SK-N-SH (cell line): ENCODE data around the gene TMEM98. TPM values are rescaled to one million over a fixed set of nuclear protein-coding genes. Genes with fewer than 3 reads are reported as not detected.
"Not testable (repeated sequence)": the region's sequence is repeated elsewhere in the genome, so short reads cannot be mapped to it uniquely, and the experiment has no call there.

Experiments
- CTCF ChIA-PET: fragments of 300-600, 350-600 bp; formaldehyde crosslinking; extraction: SDS; loops from one replicate; lab custom pipeline; 2021; lab: Yijun Ruan, JAX
- POLR2A ChIA-PET: fragments of 350-600 bp; sonication (Branson Sonifier 250); formaldehyde crosslinking; extraction: SDS; loops from one replicate; lab custom pipeline; 2020; ENCODE audit warnings: antibody characterized with exemption, inconsistent platforms; lab: Yijun Ruan, JAX
- DNase-seq: peaks from one replicate; pipeline ENCODE4 v3.0.0; 2012
- H2AFZ ChIP-seq: fragments of 200-600 bp; sonication (generic); 2 replicates; pipeline ENCODE4 v1.8.1; 2016; ENCODE audit warnings: antibody characterized with exemption, mild to moderate bottlenecking, low read depth
- H3F3A ChIP-seq: fragments of 200-600 bp; sonication (generic); replicated peaks from 2 replicates; pipeline ENCODE3; 2016; ENCODE audit warnings: antibody characterized with exemption, mild to moderate bottlenecking; ENCODE audit not compliant: insufficient read depth
- H3K27ac ChIP-seq, 2 experiments: fragments of 200-500 bp in 1 of 2; fragments of 200-600 bp in 1 of 2; sonication (Bioruptor generic) in 1 of 2; sonication (generic), shearing (Covaris generic) in 1 of 2; 2 replicates each; pipeline versions ENCODE4 v1.5.1 to v1.6.1; 2014 to 2016; ENCODE audit warnings: low read depth in 2 of 2, inconsistent platforms in 1 of 2, low read length in 1 of 2, mild to moderate bottlenecking in 1 of 2, mixed read lengths in 1 of 2
- H3K27me3 ChIP-seq: fragments of 200-600 bp; sonication (generic), shearing (Covaris generic); 2 replicates; pipeline ENCODE4 v1.6.1; 2016; ENCODE audit warnings: mixed run types; ENCODE audit not compliant: insufficient read depth
- H3K36me3 ChIP-seq, 2 experiments: fragments of 200-500 bp in 1 of 2; fragments of 200-600 bp in 1 of 2; sonication (Bioruptor generic) in 1 of 2; sonication (generic) in 1 of 2; replicated peaks in 1 of 2; 2 replicates each; pipeline versions ENCODE3 to v1.5.1; 2014 to 2016; ENCODE audit warnings: low read length in 1 of 2, mild to moderate bottlenecking in 1 of 2; ENCODE audit not compliant: insufficient read depth in 2 of 2, control insufficient read depth in 1 of 2
- H3K4me1 ChIP-seq, 2 experiments: fragments of 200-500 bp in 1 of 2; fragments of 200-600 bp in 1 of 2; sonication (Bioruptor generic) in 1 of 2; sonication (generic), shearing (Covaris generic) in 1 of 2; 2 replicates each; pipeline versions ENCODE4 v1.5.1 to v1.6.1; 2014 to 2016; ENCODE audit warnings: low read depth in 1 of 2, low read length in 1 of 2, mixed run types in 1 of 2; ENCODE audit not compliant: insufficient read depth in 2 of 2, control insufficient read depth in 1 of 2
- H3K4me2 ChIP-seq: fragments of 200-600 bp; sonication (generic), shearing (Covaris generic); 2 replicates; pipeline ENCODE4 v1.6.1; 2017; ENCODE audit warnings: mixed run types
- H3K4me3 ChIP-seq, 2 experiments: fragments of 200-500 bp in 1 of 2; fragments of 200-600 bp in 1 of 2; sonication (Bioruptor generic) in 1 of 2; sonication (generic), shearing (Covaris generic) in 1 of 2; 2 replicates each; pipeline versions ENCODE4 v1.5.1 to v1.8.1; 2014 to 2016; ENCODE audit warnings: low read depth in 2 of 2, inconsistent platforms in 1 of 2, low read length in 1 of 2, mild to moderate bottlenecking in 1 of 2, mixed read lengths in 1 of 2, moderate library complexity in 1 of 2
- H3K79me2 ChIP-seq: fragments of 200-600 bp; sonication (generic); 2 replicates; pipeline ENCODE4 v1.8.1; 2017; ENCODE audit warnings: mild to moderate bottlenecking; ENCODE audit not compliant: insufficient read depth
- H3K9ac ChIP-seq: fragments of 200-600 bp; sonication (generic); 2 replicates; pipeline ENCODE4 v1.6.1; 2017; ENCODE audit warnings: mixed run types
- H3K9me2 ChIP-seq: fragments of 200-600 bp; sonication (generic); 2 replicates; pipeline ENCODE4 v1.6.1; 2017; ENCODE audit warnings: mixed run types
- H3K9me3 ChIP-seq: fragments of 200-600 bp; sonication (generic); 2 replicates; pipeline ENCODE4 v1.6.1; 2017; ENCODE audit warnings: mixed run types, mild to moderate bottlenecking, moderate library complexity
- H4K20me1 ChIP-seq: fragments of 200-600 bp; sonication (generic); 2 replicates; pipeline ENCODE4 v1.6.1; 2017; ENCODE audit warnings: mild to moderate bottlenecking, mixed run types; ENCODE audit not compliant: insufficient read depth
- CTCF ChIP-seq: fragments of 200-600 bp; sonication (generic); IDR thresholded peaks from 2 replicates; pipeline ENCODE4 v1.6.1; 2017; ENCODE audit warnings: antibody characterized with exemption, mild to moderate bottlenecking, moderate library complexity
- ELF1 ChIP-seq: IDR thresholded peaks from 2 replicates; pipeline ENCODE4 v1.4.0; 2012
- FOSL2 ChIP-seq: IDR thresholded peaks from 2 replicates; pipeline ENCODE4 v1.4.0; 2012; ENCODE audit warnings: low read depth, mild to moderate bottlenecking, moderate library complexity, borderline replicate concordance
- FOXJ3 ChIP-seq: sonication (generic); formaldehyde crosslinking; IDR thresholded peaks from 2 replicates; pipeline ENCODE4 v1.5.1; 2020; ENCODE audit warnings: mild to moderate bottlenecking, missing genetic modification reagents
- FOXM1 ChIP-seq: IDR thresholded peaks from 2 replicates; pipeline ENCODE4 v1.4.0; 2012; ENCODE audit warnings: low read depth, mild to moderate bottlenecking
- JUND ChIP-seq: IDR thresholded peaks from 2 replicates; pipeline ENCODE4 v1.4.0; 2012
- MEF2A ChIP-seq: IDR thresholded peaks from 2 replicates; pipeline ENCODE4 v1.4.0; 2012; ENCODE audit warnings: low read depth, borderline replicate concordance
- PBX3 ChIP-seq: IDR thresholded peaks from 2 replicates; pipeline ENCODE4; 2012
- RCOR1 ChIP-seq: fragments of 150-350 bp; IDR thresholded peaks from 2 replicates; pipeline ENCODE4 v1.6.1; 2017; ENCODE audit warnings: antibody characterized with exemption, low read length
- RFX5 ChIP-seq: IDR thresholded peaks from 2 replicates; pipeline ENCODE4 v1.6.1; 2012; ENCODE audit warnings: mild to moderate bottlenecking, improper control_type of control experiment, low read length
- SIN3A ChIP-seq: IDR thresholded peaks from 2 replicates; pipeline ENCODE4 v1.6.1; 2012; ENCODE audit warnings: low read depth, mild to moderate bottlenecking, low read length, moderate library complexity, borderline replicate concordance
- USF2 ChIP-seq: fragments of 150-350 bp; IDR thresholded peaks from 2 replicates; pipeline ENCODE4 v1.6.1; 2017; ENCODE audit warnings: antibody characterized with exemption, low read length, low read depth, borderline replicate concordance
- YY1 ChIP-seq: IDR thresholded peaks from 2 replicates; pipeline ENCODE4 v1.4.0; 2012; ENCODE audit warnings: low read depth, mild to moderate bottlenecking
- WGBS: methylation state at CpG from one replicate; pipeline ENCODE4 v1.1.6; 2017; ENCODE audit warnings: low lambda C conversion rate; 5-methylcytosine and 5-hydroxymethylcytosine counted together
- polyA plus RNA-seq, 3 experiments: library from polyadenylated mRNA; depleted of rRNA; stranded (reverse); fragments of >200 nt; gene quantifications; 2 replicates each; pipeline ENCODE4 v1.2.3, GENCODE V29; 2012

TMEM98 gene
- polyA plus RNA-seq, 1 of the 3 experiments (the other 2 are of a cell fraction) = 196 TPM

GRCh38 chr17:32962320-32962711, 34.4 kb downstream of the TMEM98 start (continued):
- no peak for TF ChIP-seq SIN3A
- no peak for TF ChIP-seq YY1

- no peak overlapping the region for H3K9ac ChIP-seq
- no peak for TF ChIP-seq PBX3
- TF ChIP-seq FOSL2 = no peak
- TF ChIP-seq SIN3A = no peak
- no peak for TF ChIP-seq ELF1
- TF ChIP-seq MEF2A = no peak
- no peak for TF ChIP-seq FOXJ3 (CRISPR knock-in tag)
- TF ChIP-seq RCOR1 = no peak
- no peak for TF ChIP-seq USF2
- TF ChIP-seq, all 33 proteins: peak for 0
- H3K79me2 ChIP-seq = no peaks in the 10 kb centered on the region
- H3K27me3 ChIP-seq = no peaks in the 10 kb centered on the region; the same call in 1 of the 2 replicates
- CTCF ChIA-PET = no interaction called here
- H3K9me2 ChIP-seq = no peaks in the 10 kb centered on the region
- H2AFZ ChIP-seq = no peak overlapping the region
- H3K9me3 ChIP-seq = no peaks in the 10 kb centered on the region
- no peaks in the 10 kb centered on the region for H4K20me1 ChIP-seq
- peaks cover 0 to 7% of the 10 kb centered on the region in 2 experiments; a peak in 1 of 4 replicates for H3K4me1 ChIP-seq
- no peak overlapping the region for H3K4me3 ChIP-seq
- 47% methylated on average over 11 of the region's 11 CpGs for WGBS
- POLR2A ChIA-PET = no interaction called here
- H3K27ac ChIP-seq = no peak overlapping the region
- H3F3A ChIP-seq = no peaks in the 10 kb centered on the region
- H3K36me3 ChIP-seq = no peaks in the 10 kb centered on the region
- H3K4me2 ChIP-seq = no peak overlapping the region
- no peak for DNase-seq
Measured at GRCh38 chr17:32964541-32964940, 36.6 kb downstream of the TMEM98 start.

GRCh38 chr17:32969231-32969630, 41.3 kb downstream of the TMEM98 start:
- H2AFZ ChIP-seq, H4K20me1 ChIP-seq, H3K4me2 ChIP-seq, DNase-seq, H3K27ac ChIP-seq, H3F3A ChIP-seq, POLR2A ChIA-PET, H3K4me3 ChIP-seq, H3K9ac ChIP-seq, H3K9me2 ChIP-seq, H3K36me3 ChIP-seq, H3K4me1 ChIP-seq, H3K27me3 ChIP-seq, H3K9me3 ChIP-seq, CTCF ChIA-PET, H3K79me2 ChIP-seq: not testable (repeated sequence)
- 57% methylated on average over 4 of the region's 4 CpGs for WGBS

GRCh38 chr17:32970281-32970680, 42.3 kb downstream of the TMEM98 start:
- H3K4me3 ChIP-seq = no peak overlapping the region
- no peaks in the 10 kb centered on the region for H3K27me3 ChIP-seq
- no peaks in the 10 kb centered on the region for H3K79me2 ChIP-seq
- no peaks in the 10 kb centered on the region for H3K36me3 ChIP-seq
- H3K9me3 ChIP-seq = no peaks in the 10 kb centered on the region
- no peak overlapping the region for H3K4me2 ChIP-seq
- 49% methylated on average over 3 of the region's 3 CpGs for WGBS
- H3K27ac ChIP-seq = no peak overlapping the region
- H4K20me1 ChIP-seq = no peaks in the 10 kb centered on the region
- DNase-seq = no peak
- H3K9me2 ChIP-seq = no peaks in the 10 kb centered on the region
- no peak overlapping the region for H3K9ac ChIP-seq
- no peak for TF ChIP-seq ELF1
- no peak for TF ChIP-seq JUND
- no peak for TF ChIP-seq CTCF
- no peak for TF ChIP-seq RFX5
- no peak for TF ChIP-seq FOXM1
- TF ChIP-seq RCOR1 = no peak
- H2AFZ ChIP-seq = no peak overlapping the region
- H3K4me1 ChIP-seq = no peaks in the 10 kb centered on the region
- CTCF ChIA-PET = interaction anchor here (2.1 kb wide), 1 partner anchor 28 kb away, joined by 8 read pairs; no protein-coding TSS in a partner anchor
- POLR2A ChIA-PET = no interaction called here
- no peaks in the 10 kb centered on the region for H3F3A ChIP-seq
